HepG2 (cell line): ENCODE results near the gene TM4SF5. TPM values are rescaled to one million over a fixed set of nuclear protein-coding genes. Genes with fewer than 3 reads are reported as not detected.
A peak's percentile ranks its signal among the peaks of the same experiment; 100 is the strongest.

Experiments
- BCL3 ChIP-seq: sonication (generic); formaldehyde crosslinking; IDR thresholded peaks from 2 replicates; pipeline ENCODE4 v1.5.1; 2020; ENCODE audit warnings: mild to moderate bottlenecking, missing genetic modification reagents, moderate library complexity
- BRCA1 ChIP-seq: sonication (generic); formaldehyde crosslinking; IDR thresholded peaks from 2 replicates; pipeline ENCODE4 v1.4.0; 2020; ENCODE audit warnings: missing genetic modification reagents
- PBX3 ChIP-seq: sonication (generic); formaldehyde crosslinking; IDR thresholded peaks from 2 replicates; pipeline ENCODE4 v1.8.1; 2023; ENCODE audit warnings: missing genetic modification reagents, inconsistent platforms, borderline replicate concordance
- SATB2 ChIP-seq: sonication (generic); formaldehyde crosslinking; IDR thresholded peaks from 2 replicates; pipeline ENCODE4 v1.5.0; 2020; ENCODE audit warnings: missing genetic modification reagents
- SP2 ChIP-seq: sonication (generic); formaldehyde crosslinking; IDR thresholded peaks from 2 replicates; pipeline ENCODE4 v1.5.1; 2020; ENCODE audit warnings: mild to moderate bottlenecking, missing genetic modification reagents
- ZBTB49 ChIP-seq: sonication (generic); formaldehyde crosslinking; IDR thresholded peaks from 2 replicates; pipeline ENCODE4 v1.4.0; 2020; ENCODE audit warnings: missing genetic modification reagents, borderline replicate concordance
- ZFAT ChIP-seq: sonication (generic); formaldehyde crosslinking; conservative IDR thresholded peaks from 2 replicates; pipeline ENCODE4 v1.8.1; 2023; ENCODE audit warnings: missing genetic modification reagents, inconsistent platforms
- ZNF414 ChIP-seq: sonication (generic); formaldehyde crosslinking; IDR thresholded peaks from 2 replicates; pipeline ENCODE4 v1.5.0; 2020; ENCODE audit warnings: missing genetic modification reagents
- ZNF609 ChIP-seq: sonication (generic); formaldehyde crosslinking; IDR thresholded peaks from 2 replicates; pipeline ENCODE4 v1.4.0; 2020; ENCODE audit warnings: mild to moderate bottlenecking, missing genetic modification reagents, borderline replicate concordance
- ZNF614 ChIP-seq: IDR thresholded peaks from 2 replicates; pipeline ENCODE4 v1.6.1; 2018; ENCODE audit warnings: missing biosample characterization, missing genetic modification reagents, inconsistent platforms, borderline replicate concordance
- ZSCAN30 ChIP-seq: sonication (generic); formaldehyde crosslinking; IDR thresholded peaks from 2 replicates; pipeline ENCODE4 v1.5.0; 2020; ENCODE audit warnings: mild to moderate bottlenecking, missing genetic modification reagents
- ZSCAN31 ChIP-seq: sonication (generic); formaldehyde crosslinking; IDR thresholded peaks from 2 replicates; pipeline ENCODE4 v1.5.0; 2020; ENCODE audit warnings: low read depth, mild to moderate bottlenecking, missing genetic modification reagents
- ZSCAN5A ChIP-seq: sonication (generic); formaldehyde crosslinking; IDR thresholded peaks from 2 replicates; pipeline ENCODE4 v1.8.0; 2022; ENCODE audit warnings: mild to moderate bottlenecking, missing genetic modification reagents, borderline replicate concordance
- polyA plus RNA-seq, 8 experiments: library from polyadenylated mRNA; depleted of rRNA in 3 of 8; stranded (reverse) in 7 of 8; unstranded in 1 of 8; fragments of >200 nt; fragmentation: Illumina TruSeq in 4 of 8; extraction: Trizol in 4 of 8; gene quantifications; 2 replicates each; pipeline versions ENCODE4 v1.2.1 to v1.2.3, GENCODE V29; 2011 to 2016; ENCODE audit warnings: low read depth in 4 of 8, missing spikeins in 1 of 8, mixed read lengths in 1 of 8; ENCODE audit not compliant: insufficient read depth in 1 of 8
- total RNA-seq, 5 experiments: library from RNA; depleted of rRNA; stranded (reverse); fragments of >200 nt; fragmentation: Illumina TruSeq; extraction: Trizol; gene quantifications; 2 replicates each; pipeline ENCODE4 v1.2.3, GENCODE V29; 2016; ENCODE audit warnings: low read depth in 1 of 5

The TM4SF5 gene
- total and polyA plus RNA-seq, 2 of the 13 experiments (the other 11 are each of a cell fraction or from before 2014, with no cell fraction given) = 30.1 to 126 TPM

- TF ChIP-seq ZBTB49 (CRISPR knock-in tag) (no peak), SATB2 (CRISPR knock-in tag) (0 out of 2 replicates have a peak, but pooled peaks have one; percentile 51), PBX3 (CRISPR knock-in tag) (no peak), ZNF614 (CRISPR knock-in tag) (peak; percentile 72; the same call in 1 of the 2 replicates), SP2 (CRISPR knock-in tag) (no peak), ZSCAN5A (CRISPR knock-in tag) (0 out of 2 replicates have a peak, but pooled peaks have one; percentile 31), ZSCAN31 (CRISPR knock-in tag) (no peak), ZFAT (CRISPR knock-in tag) (no peak), ZNF609 (CRISPR knock-in tag) (no peak), BRCA1 (CRISPR knock-in tag) (no peak), ZNF414 (CRISPR knock-in tag) (peak; percentile 44), BCL3 (CRISPR knock-in tag) (peak; percentile 32; the same call in 1 of the 2 replicates), ZSCAN30 (no peak)
Observed at GRCh38 chr17:4777969-4778760, 6.5 kb downstream of the TM4SF5 start (continued).
